GM21723 (cell line): ENCODE measurements around the gene TMEM239.
"Not testable (repeated sequence)": the region's sequence is repeated elsewhere in the genome, so short reads cannot be mapped to it uniquely, and the experiment has no call there.

Source experiments
- ATAC-seq: cut with Tn5 transposase; IDR thresholded peaks from one replicate; pipeline ENCODE4 v1.9.1; 2021; ENCODE audit warnings: mild to moderate bottlenecking, moderate library complexity; ENCODE audit not compliant: unreplicated experiment

TMEM239 gene

GRCh38 chr20:2799688-2800520, 16.3 kb upstream of the TMEM239 start:
- ATAC-seq = no peak

GRCh38 chr20:2800521-2801285, 15.5 kb upstream of the TMEM239 start, which contains the start of gene CPXM1:
Gene CPXM1, minus strand, starts transcription at chr20:2800627. Its CDS starts 55 bp downstream, at chr20:2800572.
- no peak for ATAC-seq

GRCh38 chr20:2801286-2801728, 14.9 kb upstream of the TMEM239 start:
- ATAC-seq = no peak

DNA sequence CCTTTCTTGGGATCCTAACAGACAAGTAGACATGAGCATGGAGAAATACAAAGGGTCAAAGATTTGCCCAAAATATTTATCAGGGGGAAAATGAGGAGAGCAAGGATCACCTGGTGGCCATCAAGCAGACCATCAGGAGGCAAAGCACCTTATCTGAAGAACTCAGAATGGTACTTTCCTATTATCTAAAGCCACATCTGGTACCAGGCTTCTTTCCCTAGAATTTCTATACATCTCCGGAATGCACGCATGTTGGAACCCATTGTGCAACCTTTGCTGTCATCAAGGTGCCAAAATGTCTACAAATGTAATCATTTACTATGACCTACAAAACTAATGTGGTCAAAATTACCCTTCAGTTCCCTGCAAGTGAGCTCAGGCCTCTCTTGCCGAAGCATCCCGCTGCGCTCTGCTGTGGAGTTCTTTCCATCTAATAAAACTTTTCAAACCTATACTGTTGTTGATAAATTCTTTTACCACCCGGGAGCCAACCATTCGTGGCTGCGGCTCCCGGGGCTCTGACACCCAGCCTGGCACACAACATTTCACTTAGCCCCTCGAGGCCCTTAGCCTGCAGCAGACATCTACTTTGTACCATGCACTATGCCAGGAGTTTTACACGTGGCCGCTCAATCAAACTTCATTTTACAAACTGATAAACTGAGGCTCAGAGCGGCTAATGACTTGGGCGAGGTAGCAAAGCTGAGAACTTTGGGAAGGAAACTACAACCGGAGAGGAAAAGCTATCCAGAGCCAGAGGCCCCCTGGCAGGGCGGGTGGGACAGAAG, 11.9 kb upstream of the TMEM239 start:
- ATAC-seq = no peak

DNA sequence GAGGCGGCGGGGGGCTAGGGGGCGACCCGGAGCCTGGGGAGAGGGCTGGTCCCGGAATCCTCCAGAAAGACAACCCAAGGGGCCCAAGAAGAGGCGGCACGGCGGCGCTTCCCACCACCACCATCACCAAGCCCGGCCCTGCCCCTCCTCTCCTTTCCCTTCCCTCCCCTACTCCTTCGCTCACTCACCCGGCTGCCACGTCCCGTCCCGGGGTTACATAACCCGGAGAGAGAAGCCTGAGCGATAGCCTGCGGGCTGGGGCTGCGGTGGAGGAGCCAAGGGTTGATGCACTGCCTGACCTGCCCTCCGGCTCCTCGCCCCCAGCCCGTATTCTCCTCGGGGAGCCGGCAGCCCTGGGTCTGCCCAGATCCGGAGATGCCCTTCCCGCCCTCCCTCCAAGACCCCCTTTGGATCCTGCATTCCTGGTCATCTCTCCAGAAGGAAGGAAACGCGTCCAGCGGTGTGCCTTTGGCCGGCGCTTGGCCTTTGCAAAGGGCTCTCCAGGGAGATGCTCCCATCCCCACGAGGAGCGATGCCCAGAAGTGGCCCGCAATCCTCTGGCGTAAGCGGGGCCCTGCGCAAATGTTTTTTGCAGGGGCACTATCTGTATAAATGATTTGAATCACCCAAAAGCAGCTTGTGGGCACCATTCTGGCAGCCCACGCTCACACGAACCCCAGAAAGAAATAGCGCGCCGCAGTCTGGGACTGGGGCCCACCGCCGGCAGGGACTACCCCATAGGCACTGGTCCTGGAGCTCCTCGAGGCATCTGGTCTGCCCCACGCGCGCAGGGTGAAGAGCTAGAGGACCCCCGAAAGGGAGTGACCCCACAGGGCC, 11.1 kb upstream of the TMEM239 start:
- ATAC-seq = no peak

GRCh38 chr20:2805689-2806350, 10.3 kb upstream of the TMEM239 start:
- ATAC-seq = no peak

GRCh38 chr20:2806351-2806701, 9.8 kb upstream of the TMEM239 start:
- no peak for ATAC-seq

DNA sequence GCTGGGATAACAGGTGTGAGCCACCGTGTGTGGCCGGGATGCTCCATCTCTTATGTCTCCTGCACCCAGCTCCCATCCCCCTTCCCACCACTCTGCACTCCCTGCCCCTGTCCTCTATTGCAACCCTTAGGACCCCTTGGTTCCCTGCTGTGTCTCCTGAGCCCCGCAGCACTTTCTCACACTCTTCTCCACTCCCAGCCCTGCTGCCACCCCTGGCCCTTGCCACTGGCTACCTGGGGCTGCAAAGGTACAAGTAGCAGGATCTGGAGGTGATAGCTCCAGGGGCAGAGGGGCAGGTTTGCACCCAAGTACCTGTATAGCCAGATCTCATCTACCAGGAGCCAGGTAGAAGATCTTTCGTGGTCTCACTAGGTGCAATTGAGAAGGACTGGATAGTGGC, 9.1 kb upstream of the TMEM239 start:
- no peak for ATAC-seq

DNA sequence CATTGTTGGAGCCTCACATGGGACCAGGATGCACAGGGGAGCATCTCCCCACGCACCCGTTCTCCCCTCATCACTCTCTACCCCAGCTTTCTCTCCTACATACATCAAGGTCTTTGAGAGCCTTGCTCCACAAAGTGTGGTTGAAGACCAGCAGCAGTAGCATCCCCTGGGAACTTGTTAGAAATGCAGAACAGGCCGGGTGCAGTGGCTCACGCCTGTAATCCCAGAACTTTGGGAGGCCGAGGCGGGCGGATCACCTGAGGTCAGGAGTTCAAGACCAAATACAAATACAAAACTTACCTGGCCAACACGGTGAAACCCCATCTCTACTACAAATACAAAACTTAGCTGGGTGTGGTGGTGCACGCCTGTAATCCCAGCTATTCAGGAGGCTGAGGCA, 8.2 kb upstream of the TMEM239 start:
- not testable (repeated sequence) for ATAC-seq

DNA sequence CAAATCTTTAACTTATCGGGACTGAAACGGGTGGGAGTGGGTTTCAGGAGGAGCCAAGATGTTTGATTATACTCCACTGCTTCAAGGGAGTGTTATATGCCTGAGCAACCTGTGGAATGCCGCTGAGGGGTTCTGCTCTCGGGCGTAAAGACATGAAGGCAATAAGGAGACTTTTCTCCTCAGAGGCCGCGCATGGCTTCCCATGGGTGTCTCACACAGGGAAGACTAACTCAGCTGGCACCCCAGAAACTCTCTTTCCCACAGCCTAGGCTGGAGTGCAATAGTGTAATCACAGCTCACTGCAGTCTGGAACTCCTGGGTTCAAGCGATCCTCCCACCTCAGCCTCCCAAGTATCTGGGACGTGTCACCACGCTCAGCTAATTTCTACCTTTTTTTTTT, 6.5 kb upstream of the TMEM239 start:
- no peak for ATAC-seq

DNA sequence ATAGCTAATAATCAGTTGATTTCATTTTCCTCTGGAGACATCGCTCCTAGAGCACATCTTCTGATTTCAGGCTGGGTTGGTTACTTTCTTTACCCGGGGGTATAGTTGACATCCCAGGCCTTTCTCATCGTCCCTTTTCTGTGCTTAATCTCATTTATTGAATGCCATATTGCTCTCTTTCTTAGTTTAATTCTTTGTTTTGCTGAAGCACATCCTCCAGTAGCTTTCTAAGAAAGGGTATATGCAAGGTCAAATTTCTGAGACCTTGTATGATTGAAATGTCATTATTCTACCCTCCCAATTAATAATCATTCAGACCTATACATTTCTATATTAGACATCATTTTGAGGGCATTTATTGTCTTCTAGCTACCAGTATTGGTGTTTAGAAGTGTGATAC, 4.0 kb upstream of the TMEM239 start:
- no peak for ATAC-seq

GRCh38 chr20:2814076-2814475, 2.1 kb upstream of the TMEM239 start:
- no peak for ATAC-seq

GRCh38 chr20:2814587-2815051, 1.5 kb upstream of the TMEM239 start, which contains the start of gene C20orf141:
Gene C20orf141, plus strand, starts transcription at chr20:2814987. Its CDS starts 198 bp downstream, at chr20:2815185.
- no peak for ATAC-seq

- no peak for ATAC-seq
These were observed 793 bp upstream of the TMEM239 start for GRCh38 chr20:2815242-2815900.

DNA sequence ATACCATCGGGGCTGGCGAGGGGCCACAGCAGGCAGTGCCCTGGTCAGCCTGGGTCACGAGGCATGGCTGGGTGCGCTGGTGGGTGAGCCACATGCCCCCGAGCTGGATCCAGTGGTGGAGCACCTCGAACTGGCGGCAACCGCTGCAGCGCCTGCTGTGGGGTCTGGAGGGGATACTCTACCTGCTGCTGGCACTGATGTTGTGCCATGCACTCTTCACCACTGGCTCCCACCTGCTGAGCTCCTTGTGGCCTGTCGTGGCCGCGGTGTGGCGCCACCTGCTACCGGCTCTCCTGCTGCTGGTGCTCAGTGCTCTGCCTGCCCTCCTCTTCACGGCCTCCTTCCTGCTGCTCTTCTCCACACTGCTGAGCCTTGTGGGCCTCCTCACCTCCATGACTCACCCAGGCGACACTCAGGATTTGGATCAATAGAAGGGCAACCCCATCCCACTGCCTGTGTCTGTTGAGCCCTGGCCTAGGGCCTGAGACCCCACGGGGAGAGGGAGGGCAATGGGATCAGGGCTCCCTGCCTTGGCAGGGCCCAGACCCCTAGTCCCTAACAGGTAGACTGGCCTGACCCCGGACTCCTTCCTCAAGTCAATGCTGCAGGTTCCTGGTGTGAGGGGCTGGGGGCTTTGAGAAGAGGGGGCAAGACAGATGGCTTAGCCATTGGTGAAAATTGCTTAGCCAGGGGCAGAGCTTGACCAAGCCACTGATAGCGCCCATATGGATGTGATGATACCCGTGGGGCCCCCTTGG, 598 bp downstream of the TMEM239 start:
- ATAC-seq = no peak

- ATAC-seq = no peak
These were observed 1.2 kb downstream of the TMEM239 start for GRCh38 chr20:2817341-2817726.

GRCh38 chr20:2817891-2818595, 1.9 kb downstream of the TMEM239 start:
- no peak for ATAC-seq
